Mesodermal cell (in vitro differentiated cells): ENCODE results near the gene COPS7B. TPM values are rescaled to one million over a fixed set of nuclear protein-coding genes. Genes with fewer than 3 reads are reported as not detected.
"Not testable (repeated sequence)": the region's sequence is repeated elsewhere in the genome, so short reads cannot be mapped to it uniquely, and the experiment has no call there.

ENCODE experiments used
- H3K27ac ChIP-seq: 2 replicates; pipeline ENCODE4 v1.7.0; 2013; ENCODE audit warnings: mild to moderate bottlenecking, low read depth, low read length, moderate library complexity; ENCODE audit not compliant: severe bottlenecking
- H3K36me3 ChIP-seq: 2 replicates; pipeline ENCODE4 v1.7.1; 2013; ENCODE audit warnings: mild to moderate bottlenecking, low read length, moderate library complexity; ENCODE audit not compliant: control insufficient read depth, insufficient read depth
- H3K4me1 ChIP-seq: one replicate; pipeline ENCODE4 v1.7.1; 2013; ENCODE audit warnings: mild to moderate bottlenecking, low read length; ENCODE audit not compliant: insufficient read depth, control insufficient read depth, poor library complexity, severe bottlenecking
- H3K4me3 ChIP-seq: 2 replicates; pipeline ENCODE4 v1.7.0; 2013; ENCODE audit warnings: low read length, control low read depth, mild to moderate bottlenecking; ENCODE audit not compliant: insufficient read depth, poor library complexity, severe bottlenecking; ENCODE audit errors: extremely low read depth
- H3K9me3 ChIP-seq: 2 replicates; pipeline ENCODE4 v1.7.1; 2013; ENCODE audit warnings: mild to moderate bottlenecking, low read length, moderate library complexity; ENCODE audit not compliant: control insufficient read depth
- WGBS, 2 experiments: methylation state at CpG; one replicate each; pipeline ENCODE4 v1.1.5; 2013; ENCODE audit warnings: missing lambda C conversion rate in 2 of 2; ENCODE audit not compliant: insufficient coverage in 2 of 2; 5-methylcytosine and 5-hydroxymethylcytosine counted together
- polyA plus RNA-seq, 2 experiments: library from polyadenylated mRNA; stranded (reverse); fragments of 50-300 nt; gene quantifications; one replicate each; pipeline ENCODE4 v1.2.3, GENCODE V29; 2013

The COPS7B gene
- 65.3 TPM for polyA plus RNA-seq (2013, experiment 1 of 2)
- 52.1 TPM for polyA plus RNA-seq (2013, experiment 2 of 2)

- no peaks in the 10 kb centered on the region for H3K9me3 ChIP-seq
- H3K4me3 ChIP-seq, result peak within 1 kb of the TSS; percentile 80
- H3K27ac ChIP-seq, result peak within 1 kb of the TSS; percentile 92
- H3K4me1 ChIP-seq, result peaks cover 7% of the 10 kb centered on the region
- WGBS, 2 experiments, result 0 to 1% methylated on average over 51 to 60 of the region's 69 CpGs
- H3K36me3 ChIP-seq, result peaks cover 33% of the 10 kb centered on the region
These were observed at the start of gene COPS7B for GRCh38 chr2:231786177-231786916. TSS of gene COPS7B (plus strand) at chr2:231786445. CDS start at chr2:231788571, 2,126 bp downstream.

- 67 to 94% methylated on average over 5 of the region's 7 CpGs for WGBS, 2 experiments
- Histone ChIP-seq H3K9me3 (no peaks in the 10 kb centered on the region), H3K4me3 (no peak overlapping the region), H3K36me3 (peaks cover 12% of the 10 kb centered on the region), H3K27ac (no peak overlapping the region), H3K4me1 (no peaks in the 10 kb centered on the region)
These were observed 48.5 kb upstream of the COPS7B start for GRCh38 chr2:231737761-231738160.

GRCh38 chr2:231743376-231744116, 42.7 kb upstream of the COPS7B start:
- Histone ChIP-seq H3K27ac (no peak overlapping the region), H3K4me1 (peaks cover 5% of the 10 kb centered on the region), H3K36me3 (peaks cover 5% of the 10 kb centered on the region), H3K4me3 (no peak overlapping the region), H3K9me3 (no peaks in the 10 kb centered on the region)
- WGBS, 2 experiments, result 80 to 91% methylated on average over 7 of the region's 9 CpGs

- Histone ChIP-seq H3K36me3 (no peaks in the 10 kb centered on the region), H3K9me3 (no peaks in the 10 kb centered on the region), H3K4me1 (peaks cover 5% of the 10 kb centered on the region), H3K4me3 (no peak overlapping the region), H3K27ac (no peak overlapping the region)
- 66 to 83% methylated on average over 2 to 3 of the region's 6 CpGs for WGBS, 2 experiments
These were observed 40.8 kb upstream of the COPS7B start for GRCh38 chr2:231745303-231746038.

- H3K4me1 ChIP-seq, H3K27ac ChIP-seq, H3K4me3 ChIP-seq, H3K9me3 ChIP-seq, H3K36me3 ChIP-seq: not testable (repeated sequence)
- WGBS, 2 experiments, result 86 to 93% methylated on average over 6 of the region's 6 CpGs
These were observed 37.9 kb upstream of the COPS7B start for GRCh38 chr2:231748153-231748896.

GRCh38 chr2:231749016-231749415, 37.2 kb upstream of the COPS7B start:
- WGBS, 2 experiments, result 95 to 97% methylated on average over 8 to 10 of the region's 10 CpGs
- H3K36me3 ChIP-seq, H3K27ac ChIP-seq, H3K4me1 ChIP-seq, H3K9me3 ChIP-seq, H3K4me3 ChIP-seq: not testable (repeated sequence)

GRCh38 chr2:231751042-231751815, 35.0 kb upstream of the COPS7B start:
- 100% methylated on average over 1 to 3 of the region's 4 CpGs for WGBS, 2 experiments
- no peak overlapping the region for H3K27ac ChIP-seq

GRCh38 chr2:231752061-231752460, 34.2 kb upstream of the COPS7B start:
- WGBS, 2 experiments, result 67% methylated on average over 1 of the region's 2 CpGs; no CpG with 5 or more reads in 1 of the 2 experiments
- Histone ChIP-seq H3K9me3 (no peaks in the 10 kb centered on the region), H3K27ac (no peak overlapping the region), H3K4me1 (no peaks in the 10 kb centered on the region), H3K4me3 (no peak overlapping the region), H3K36me3 (no peaks in the 10 kb centered on the region)

More at GRCh38 chr2:231751042-231751815, 35.0 kb upstream of the COPS7B start:
- Histone ChIP-seq H3K4me3 (no peak overlapping the region), H3K9me3 (no peaks in the 10 kb centered on the region), H3K36me3 (no peaks in the 10 kb centered on the region), H3K4me1 (no peaks in the 10 kb centered on the region)

GRCh38 chr2:231761735-231762134, 24.5 kb upstream of the COPS7B start:
- no peak overlapping the region for H3K4me3 ChIP-seq
- H3K27ac ChIP-seq, result no peak overlapping the region
- 80% methylated on average over 1 of the region's 2 CpGs; no CpG with 5 or more reads in 1 of the 2 experiments for WGBS, 2 experiments
- H3K36me3 ChIP-seq, result no peaks in the 10 kb centered on the region
- no peaks in the 10 kb centered on the region for H3K9me3 ChIP-seq
- H3K4me1 ChIP-seq, result no peaks in the 10 kb centered on the region
